ENCODE data around the gene AKAP7. TPM values are rescaled to one million over a fixed set of nuclear protein-coding genes. Genes with fewer than 3 reads are reported as not detected.
A peak's percentile ranks its signal among the peaks of the same experiment; 100 is the strongest.

The AKAP7 gene
- total RNA-seq, 2 donors from 2014 or later, result 15.3 to 60.1 TPM

DNA sequence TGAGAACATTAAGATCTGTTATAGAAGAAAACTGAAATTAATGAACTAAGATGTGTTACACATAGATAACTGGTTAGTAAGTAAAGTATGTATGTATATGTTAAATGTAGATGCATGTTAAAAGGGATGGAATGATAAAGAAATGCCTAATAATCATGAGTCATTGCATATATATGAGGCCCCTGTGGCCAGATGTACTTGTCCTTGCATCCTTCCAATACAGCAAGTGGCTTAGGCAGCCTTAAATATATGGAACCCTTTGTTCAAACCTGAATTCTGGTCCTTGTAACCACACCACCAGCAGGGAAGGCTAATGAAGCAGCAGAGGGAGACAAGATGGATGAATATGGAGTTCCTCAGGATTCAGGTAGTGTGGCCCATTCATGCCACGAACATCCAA, 9.8 kb upstream of the AKAP7 start:
- Histone ChIP-seq H3K27ac (no peak overlapping the region), H3K9ac (ENCODE audit: low read depth in 2 of 2, low read length in 2 of 2) (no peak overlapping the region), H3K9me3 (no peaks in the 10 kb centered on the region), H3K27me3 (no peaks in the 10 kb centered on the region), H3K4me3 (no peak overlapping the region), H3K36me3 (no peaks in the 10 kb centered on the region), H3K4me1 (no peaks in the 10 kb centered on the region)
- intact Hi-C loops (cut with DNase I), result no loop called here
- DNase-seq, result no peak
- TF ChIP-seq, protein P1, sequence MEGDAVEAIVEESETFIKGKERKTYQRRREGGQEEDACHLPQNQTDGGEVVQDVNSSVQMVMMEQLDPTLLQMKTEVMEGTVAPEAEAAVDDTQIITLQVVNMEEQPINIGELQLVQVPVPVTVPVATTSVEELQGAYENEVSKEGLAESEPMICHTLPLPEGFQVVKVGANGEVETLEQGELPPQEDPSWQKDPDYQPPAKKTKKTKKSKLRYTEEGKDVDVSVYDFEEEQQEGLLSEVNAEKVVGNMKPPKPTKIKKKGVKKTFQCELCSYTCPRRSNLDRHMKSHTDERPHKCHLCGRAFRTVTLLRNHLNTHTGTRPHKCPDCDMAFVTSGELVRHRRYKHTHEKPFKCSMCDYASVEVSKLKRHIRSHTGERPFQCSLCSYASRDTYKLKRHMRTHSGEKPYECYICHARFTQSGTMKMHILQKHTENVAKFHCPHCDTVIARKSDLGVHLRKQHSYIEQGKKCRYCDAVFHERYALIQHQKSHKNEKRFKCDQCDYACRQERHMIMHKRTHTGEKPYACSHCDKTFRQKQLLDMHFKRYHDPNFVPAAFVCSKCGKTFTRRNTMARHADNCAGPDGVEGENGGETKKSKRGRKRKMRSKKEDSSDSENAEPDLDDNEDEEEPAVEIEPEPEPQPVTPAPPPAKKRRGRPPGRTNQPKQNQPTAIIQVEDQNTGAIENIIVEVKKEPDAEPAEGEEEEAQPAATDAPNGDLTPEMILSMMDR (IDR thresholded peaks at IDR 0.05), result no peak

DNA sequence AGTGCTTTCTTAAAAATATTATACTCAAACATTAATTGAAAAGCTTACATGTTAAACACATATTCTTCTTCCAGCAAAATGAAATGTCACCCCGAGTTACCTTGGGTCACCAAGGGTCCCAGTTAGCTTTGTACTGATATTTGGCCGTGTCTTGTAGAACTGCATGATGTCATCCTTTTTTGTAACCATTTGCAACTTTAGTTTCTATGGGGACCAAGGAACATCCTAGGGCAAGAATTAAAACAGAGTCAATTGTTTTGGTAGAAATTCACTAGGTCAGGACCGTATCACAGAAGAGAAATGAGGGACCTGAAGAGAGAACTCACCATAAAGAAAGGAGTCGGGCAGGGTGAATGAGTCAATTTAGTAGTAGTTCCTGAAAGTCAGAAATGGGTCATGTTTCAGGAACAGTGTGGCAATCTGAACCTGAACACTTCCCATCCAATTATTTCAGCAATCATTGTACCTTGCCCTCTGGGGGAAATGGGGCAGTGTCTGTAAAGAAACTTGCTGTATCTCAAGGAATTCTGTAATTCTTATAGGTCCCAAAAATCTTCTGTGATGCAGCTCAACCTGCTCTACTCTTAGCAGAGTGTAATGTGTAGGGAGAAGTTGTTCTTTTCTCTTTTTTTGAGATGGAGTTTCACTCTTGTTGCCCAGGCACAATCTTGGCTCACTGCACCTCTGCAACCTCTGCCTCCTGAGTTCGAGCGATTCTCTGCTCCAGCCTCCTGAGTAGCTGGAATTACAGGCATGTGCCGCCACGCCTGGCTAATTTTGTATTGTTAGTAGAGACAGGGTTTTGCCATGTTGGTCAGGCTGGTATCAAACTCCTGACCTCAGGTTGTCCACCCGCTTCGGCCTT, 5.3 kb upstream of the AKAP7 start:
- Histone ChIP-seq H3K4me3 (no peak overlapping the region), H3K9me3 (no peaks in the 10 kb centered on the region), H3K9ac (ENCODE audit: low read depth in 2 of 2, low read length in 2 of 2) (no peak overlapping the region), H3K4me1 (no peaks in the 10 kb centered on the region), H3K36me3 (no peaks in the 10 kb centered on the region), H3K27ac (no peak overlapping the region), H3K27me3 (no peaks in the 10 kb centered on the region)
- TF ChIP-seq, protein P1 (IDR thresholded peaks at IDR 0.05), result no peak
- DNase-seq, result no peak
- intact Hi-C loops (cut with DNase I), result no loop called here

DNA sequence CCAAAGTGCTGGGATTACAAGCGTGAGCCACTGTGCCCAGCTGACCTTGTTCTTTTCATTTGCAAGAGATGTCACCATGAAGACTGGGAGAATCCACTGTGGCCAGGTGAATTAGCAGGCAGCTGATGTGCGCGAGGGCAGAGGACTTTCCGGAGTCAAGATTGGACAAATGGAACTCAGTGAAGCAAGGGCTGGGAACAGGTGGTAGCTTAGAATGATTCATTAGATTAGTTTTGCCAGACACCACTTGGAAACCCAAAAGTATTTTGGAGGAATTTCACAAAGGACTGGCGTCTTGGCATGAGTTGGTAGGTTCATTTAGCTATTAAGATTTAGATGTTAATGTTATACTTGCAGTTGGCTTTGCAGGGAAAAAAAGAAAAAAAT, 4.7 kb upstream of the AKAP7 start:
- no peak for DNase-seq
- no peaks in the 10 kb centered on the region for H3K4me1 ChIP-seq
- TF ChIP-seq, protein P1 (IDR thresholded peaks at IDR 0.05), result no peak
- H3K9ac ChIP-seq (ENCODE audit: low read depth in 2 of 2, low read length in 2 of 2), result no peak overlapping the region
- intact Hi-C loops (cut with DNase I), result no loop called here
- no peaks in the 10 kb centered on the region for H3K9me3 ChIP-seq
- no peak overlapping the region for H3K27ac ChIP-seq
- no peak overlapping the region for H3K4me3 ChIP-seq
- no peaks in the 10 kb centered on the region for H3K36me3 ChIP-seq
- H3K27me3 ChIP-seq, result no peaks in the 10 kb centered on the region

DNA sequence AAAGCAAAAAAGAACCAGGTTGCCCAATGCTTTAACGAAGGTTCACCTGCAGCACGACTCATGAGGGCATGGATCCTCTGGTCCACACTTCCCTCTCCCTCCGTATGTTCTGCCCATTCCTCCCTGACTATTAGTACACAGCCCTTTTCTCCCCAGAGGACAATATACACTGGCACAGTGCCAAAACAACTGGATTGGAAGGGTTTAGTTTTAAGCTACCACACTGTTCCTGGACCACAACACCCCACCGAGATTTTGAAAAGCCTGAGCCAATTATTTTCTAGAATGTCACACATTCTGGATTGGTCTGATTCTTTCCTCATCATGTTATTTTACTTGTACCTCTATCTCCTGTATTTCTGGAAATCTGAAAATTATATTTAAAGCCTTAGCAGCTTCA, 2.9 kb upstream of the AKAP7 start:
- no peak for DNase-seq
- intact Hi-C loops (cut with DNase I), result no loop called here
- no peak overlapping the region for H3K4me3 ChIP-seq
- H3K27ac ChIP-seq, result no peak overlapping the region
- no peaks in the 10 kb centered on the region for H3K36me3 ChIP-seq
- H3K27me3 ChIP-seq, result no peaks in the 10 kb centered on the region
- no peaks in the 10 kb centered on the region for H3K4me1 ChIP-seq
- H3K9me3 ChIP-seq, result no peaks in the 10 kb centered on the region
- TF ChIP-seq, protein P1 (IDR thresholded peaks at IDR 0.05), result no peak
- no peak overlapping the region for H3K9ac ChIP-seq (ENCODE audit: low read depth in 2 of 2, low read length in 2 of 2)

DNA sequence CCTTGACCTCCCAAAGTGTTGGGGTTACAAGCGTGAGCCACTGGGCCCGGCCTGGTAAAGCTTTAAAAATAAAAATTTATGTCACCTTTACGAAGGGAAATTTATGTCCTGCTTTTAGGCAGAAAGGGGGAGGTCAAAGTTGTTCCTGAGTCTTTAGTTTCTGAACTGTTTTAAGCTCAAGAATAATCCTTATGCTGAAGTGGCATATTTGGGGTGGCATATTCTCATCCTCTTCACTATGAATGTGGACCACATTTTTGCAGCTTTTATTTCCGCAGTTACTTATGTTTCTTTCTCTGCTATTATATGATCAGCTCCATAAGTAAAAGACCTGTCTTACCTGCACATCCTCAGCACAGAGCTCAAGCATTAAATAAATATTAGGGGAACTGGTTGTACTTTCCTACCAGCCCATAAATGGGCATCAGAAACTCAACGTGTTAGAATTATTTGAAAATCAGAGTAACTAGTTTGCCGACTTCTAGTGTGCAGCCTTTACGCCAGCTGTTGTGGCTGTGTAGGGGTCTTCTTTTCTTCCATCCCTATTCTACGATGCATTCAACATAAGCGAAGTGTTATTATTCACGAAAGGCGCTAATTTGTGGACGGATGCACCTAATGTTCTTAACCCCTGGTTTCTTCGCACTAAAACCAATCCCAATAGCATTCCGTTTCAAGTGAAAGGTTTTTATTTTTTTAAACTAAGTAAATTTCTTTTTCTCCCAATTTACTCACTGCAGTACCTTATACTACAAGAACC, 867 bp upstream of the AKAP7 start:
- H3K4me1 ChIP-seq, result no peaks in the 10 kb centered on the region
- no peaks in the 10 kb centered on the region for H3K27me3 ChIP-seq
- no peaks in the 10 kb centered on the region for H3K9me3 ChIP-seq
- TF ChIP-seq, protein P1 (IDR thresholded peaks at IDR 0.05), result no peak
- H3K9ac ChIP-seq (ENCODE audit: low read depth in 2 of 2, low read length in 2 of 2), result peak overlapping the region in 1 of 2 donors; percentile 76
- DNase-seq, result no peak
- no peaks in the 10 kb centered on the region for H3K36me3 ChIP-seq
- H3K4me3 ChIP-seq, result peak overlapping the region; percentile 66
- H3K27ac ChIP-seq, result peak overlapping the region; percentile 85
- intact Hi-C loops (cut with DNase I), result no loop called here
